NB4 (cell line): ENCODE results near the gene MRPL16.
"Not testable (repeated sequence)": the region's sequence is repeated elsewhere in the genome, so short reads cannot be mapped to it uniquely, and the experiment has no call there.

Source experiments
- DNase-seq: peaks from one replicate; pipeline ENCODE4 v3.0.0; 2010; ENCODE audit warnings: low read depth
- H3K4me3 ChIP-seq: one replicate; pipeline ENCODE4 v1.5.1; 2011; ENCODE audit warnings: mild to moderate bottlenecking, low read depth, low read length, moderate library complexity
- MAX ChIP-seq: IDR thresholded peaks from 2 replicates; pipeline ENCODE4 v1.6.1; 2011; ENCODE audit warnings: low read depth, low read length
- MYC ChIP-seq: IDR thresholded peaks from 2 replicates; pipeline ENCODE4 v1.6.1; 2011; ENCODE audit warnings: low read depth, low read length
- POLR2A ChIP-seq: IDR thresholded peaks from 2 replicates; pipeline ENCODE4 v1.6.1; 2011; ENCODE audit warnings: mild to moderate bottlenecking; ENCODE audit not compliant: insufficient read length; ENCODE audit errors: extremely low read depth
- TF ChIP-seq, protein P1 (sequence below): IDR thresholded peaks from one replicate; pipeline ENCODE4 v1.5.1; 2012; ENCODE audit warnings: low read depth, low read length

Gene MRPL16

GRCh38 chr11:59839615-59840014 lies 29.0 kb upstream of the MRPL16 start:
- no peak for TF ChIP-seq POLR2A
- no peak for TF ChIP-seq MYC
- TF ChIP-seq, protein P1, sequence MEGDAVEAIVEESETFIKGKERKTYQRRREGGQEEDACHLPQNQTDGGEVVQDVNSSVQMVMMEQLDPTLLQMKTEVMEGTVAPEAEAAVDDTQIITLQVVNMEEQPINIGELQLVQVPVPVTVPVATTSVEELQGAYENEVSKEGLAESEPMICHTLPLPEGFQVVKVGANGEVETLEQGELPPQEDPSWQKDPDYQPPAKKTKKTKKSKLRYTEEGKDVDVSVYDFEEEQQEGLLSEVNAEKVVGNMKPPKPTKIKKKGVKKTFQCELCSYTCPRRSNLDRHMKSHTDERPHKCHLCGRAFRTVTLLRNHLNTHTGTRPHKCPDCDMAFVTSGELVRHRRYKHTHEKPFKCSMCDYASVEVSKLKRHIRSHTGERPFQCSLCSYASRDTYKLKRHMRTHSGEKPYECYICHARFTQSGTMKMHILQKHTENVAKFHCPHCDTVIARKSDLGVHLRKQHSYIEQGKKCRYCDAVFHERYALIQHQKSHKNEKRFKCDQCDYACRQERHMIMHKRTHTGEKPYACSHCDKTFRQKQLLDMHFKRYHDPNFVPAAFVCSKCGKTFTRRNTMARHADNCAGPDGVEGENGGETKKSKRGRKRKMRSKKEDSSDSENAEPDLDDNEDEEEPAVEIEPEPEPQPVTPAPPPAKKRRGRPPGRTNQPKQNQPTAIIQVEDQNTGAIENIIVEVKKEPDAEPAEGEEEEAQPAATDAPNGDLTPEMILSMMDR: no peak
- TF ChIP-seq MAX: no peak
- DNase-seq: no peak
- H3K4me3 ChIP-seq: no peak overlapping the region

GRCh38 chr11:59833602-59834001 lies 23.0 kb upstream of the MRPL16 start:
- TF ChIP-seq, protein P1: no peak
- TF ChIP-seq MAX (no peak), MYC (no peak), POLR2A (no peak)
- no peak overlapping the region for H3K4me3 ChIP-seq
- DNase-seq: no peak

DNA sequence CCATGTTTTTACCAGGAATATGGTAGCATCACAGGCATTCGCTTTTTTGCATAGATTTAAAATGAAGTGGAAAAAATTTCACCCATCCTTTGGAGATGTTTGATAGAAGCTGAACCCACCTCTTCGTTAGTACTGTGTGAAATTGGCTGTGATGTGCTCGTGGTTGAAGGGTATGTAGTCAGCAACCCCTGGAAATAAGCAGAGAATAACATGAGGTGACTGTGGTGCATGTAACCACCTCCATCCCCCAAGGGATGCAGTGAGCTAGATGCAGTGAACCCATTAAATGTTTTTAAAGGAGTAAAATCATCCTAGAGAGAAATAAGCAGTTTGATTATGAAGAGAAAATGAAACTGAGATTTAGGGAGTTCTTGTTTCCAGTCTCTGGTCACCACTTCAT lies 18.8 kb upstream of the MRPL16 start:
- TF ChIP-seq POLR2A: no peak
- TF ChIP-seq MYC: no peak
- no peak for TF ChIP-seq MAX
- TF ChIP-seq, protein P1: no peak
- H3K4me3 ChIP-seq: no peak overlapping the region
- DNase-seq: no peak

DNA sequence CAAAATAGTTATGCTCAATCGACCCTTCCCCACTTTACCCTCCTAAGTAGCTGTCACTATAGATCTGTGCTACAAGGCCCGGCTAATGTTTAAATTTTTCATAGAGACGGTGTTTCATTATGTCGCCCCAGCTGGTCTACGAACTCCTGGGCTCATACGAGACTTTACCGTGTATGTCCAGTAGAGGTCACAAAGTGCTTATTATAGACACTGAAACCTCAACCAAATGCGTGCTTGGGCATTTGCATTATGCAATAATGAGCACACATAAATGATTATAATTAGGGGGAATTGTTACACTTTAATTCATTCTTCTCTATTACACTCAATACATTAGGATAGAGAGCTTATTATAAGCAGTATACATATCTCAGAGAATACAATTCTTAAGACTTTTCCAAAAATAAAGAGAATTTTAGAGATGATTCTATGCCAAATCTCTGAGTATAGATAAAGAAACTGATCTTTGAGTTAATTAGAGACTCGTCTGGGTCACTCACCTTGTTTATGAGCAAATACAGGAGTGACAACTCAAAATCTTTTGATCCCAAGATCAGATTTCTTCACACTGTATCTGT lies 12.5 kb upstream of the MRPL16 start:
- no peak overlapping the region for H3K4me3 ChIP-seq
- peak; percentile 87 for DNase-seq
- TF ChIP-seq MAX: peak; percentile 56; the same call in 1 of the 2 replicates
- TF ChIP-seq MYC: peak; percentile 55; the same call in 1 of the 2 replicates
- no peak for TF ChIP-seq POLR2A
- TF ChIP-seq, protein P1: peak; percentile 67

DNA sequence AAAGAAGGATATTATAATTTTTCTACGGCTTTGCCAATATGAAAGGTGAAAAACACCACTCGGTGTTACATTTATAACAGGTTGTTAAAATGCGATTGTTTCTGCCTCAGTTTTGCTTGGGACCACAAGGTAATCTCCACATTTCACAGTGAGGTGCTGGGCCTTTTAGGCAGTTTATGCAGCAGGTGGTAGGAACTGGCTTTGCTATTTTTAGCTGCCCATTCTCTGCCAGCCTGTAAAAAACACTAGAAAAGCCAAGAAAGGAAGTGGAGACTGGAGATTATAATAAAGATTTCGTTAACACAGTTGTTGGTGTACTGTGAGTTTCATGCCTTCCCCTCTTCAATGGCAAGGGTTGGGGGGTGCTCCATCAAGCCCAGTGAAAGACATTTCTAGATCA lies 8.0 kb upstream of the MRPL16 start:
- H3K4me3 ChIP-seq: no peak overlapping the region
- TF ChIP-seq MAX: peak; percentile 50; the same call in 1 of the 2 replicates
- TF ChIP-seq MYC: no peak; the same call in 1 of the 2 replicates
- DNase-seq: peak; percentile 68

- DNase-seq, H3K4me3 ChIP-seq: not testable (repeated sequence)
These were observed 5.9 kb upstream of the MRPL16 start for GRCh38 chr11:59816434-59816833.

DNA sequence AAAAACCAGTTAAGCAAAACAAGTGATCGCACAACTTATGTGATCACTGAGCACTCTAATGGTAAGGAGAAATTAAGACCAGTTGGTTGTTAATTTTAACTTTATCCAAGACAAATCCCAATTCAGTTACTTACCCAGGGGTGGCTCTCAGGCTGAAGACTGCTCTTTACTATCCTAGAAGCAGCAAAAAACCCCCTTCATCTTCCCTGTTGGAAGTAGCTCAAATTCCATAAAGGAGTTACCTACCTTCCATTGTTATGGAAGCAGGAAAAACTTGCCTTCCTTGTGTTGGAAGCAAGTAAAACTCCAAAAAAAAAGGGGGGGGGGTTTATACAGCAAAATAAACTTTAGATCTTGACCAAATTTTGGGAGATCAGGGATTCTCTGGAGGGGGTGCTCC lies 5.2 kb upstream of the MRPL16 start:
- no peak overlapping the region for H3K4me3 ChIP-seq
- no peak for DNase-seq
- TF ChIP-seq, protein P1: no peak
- no peak for TF ChIP-seq POLR2A
- no peak for TF ChIP-seq MAX
- TF ChIP-seq MYC: no peak
